Neural progenitor cell (in vitro differentiated cells): ENCODE data around the gene CST9L. TPM values are rescaled to one million over a fixed set of nuclear protein-coding genes. Genes with fewer than 3 reads are reported as not detected.
A peak's percentile ranks its signal among the peaks of the same experiment; 100 is the strongest.
"Not testable (repeated sequence)": the region's sequence is repeated elsewhere in the genome, so short reads cannot be mapped to it uniquely, and the experiment has no call there.

ENCODE experiments used
- DNase-seq: peaks from one replicate; pipeline ENCODE4 v3.0.0-alpha.2; 2016; ENCODE audit warnings: low spot score
- H2AFZ ChIP-seq: fragments of 200-600 bp; sonication (generic); replicated peaks from 2 replicates; pipeline ENCODE4 v1.6.1; 2016; ENCODE audit warnings: antibody characterized with exemption
- H3F3A ChIP-seq: fragments of 200-600 bp; sonication (generic); 2 replicates; pipeline ENCODE4 v1.6.1; 2016; ENCODE audit warnings: antibody characterized with exemption, low read depth
- H3K27ac ChIP-seq: fragments of 200-600 bp; sonication (generic); 2 replicates; pipeline ENCODE4 v1.5.1; 2016; ENCODE audit warnings: mild to moderate bottlenecking
- H3K27me3 ChIP-seq: fragments of 200-600 bp; sonication (generic); 2 replicates; pipeline ENCODE4 v1.6.1; 2016; ENCODE audit warnings: mild to moderate bottlenecking, moderate library complexity
- H3K36me3 ChIP-seq: fragments of 200-600 bp; sonication (generic); 2 replicates; pipeline ENCODE4 v1.5.1; 2016
- H3K4me1 ChIP-seq: fragments of 200-600 bp; sonication (generic); 2 replicates; pipeline ENCODE4 v1.6.1; 2016; ENCODE audit warnings: mixed run types
- H3K4me2 ChIP-seq: fragments of 200-600 bp; sonication (generic); 2 replicates; pipeline ENCODE4 v1.6.1; 2016
- H3K4me3 ChIP-seq: fragments of 200-600 bp; sonication (generic); 2 replicates; pipeline ENCODE4 v1.5.1; 2016
- H3K79me2 ChIP-seq: fragments of 200-600 bp; sonication (generic); 2 replicates; pipeline ENCODE4 v1.6.1; 2016; ENCODE audit warnings: low read depth
- H3K9ac ChIP-seq: fragments of 200-600 bp; sonication (generic); 2 replicates; pipeline ENCODE4 v1.6.1; 2016
- H3K9me3 ChIP-seq: fragments of 200-600 bp; sonication (generic); 2 replicates; pipeline ENCODE4 v1.5.1; 2016; ENCODE audit warnings: low read depth
- H4K20me1 ChIP-seq: fragments of 200-600 bp; sonication (generic); 2 replicates; pipeline ENCODE4 v1.6.1; 2016; ENCODE audit warnings: low read depth
- H3K27ac Mint-ChIP-seq: 3 replicates; pipeline ENCODE4 v1.8.0; 2021; ENCODE audit warnings: mixed read lengths
- H3K27me3 Mint-ChIP-seq: 2 replicates; pipeline ENCODE4 v1.8.0; 2022; ENCODE audit warnings: low read depth, mild to moderate bottlenecking, inconsistent platforms, moderate library complexity, mixed read lengths; ENCODE audit not compliant: insufficient read depth
- H3K36me3 Mint-ChIP-seq: 3 replicates; pipeline ENCODE4 v1.8.0; 2021; ENCODE audit warnings: mixed read lengths
- H3K4me1 Mint-ChIP-seq: 3 replicates; pipeline ENCODE4 v1.8.0; 2021; ENCODE audit warnings: mixed read lengths
- H3K4me3 Mint-ChIP-seq: 3 replicates; pipeline ENCODE4 v1.8.0; 2021; ENCODE audit warnings: mild to moderate bottlenecking, moderate library complexity, mixed read lengths
- H3K9me3 Mint-ChIP-seq: 3 replicates; pipeline ENCODE4 v1.8.0; 2020; ENCODE audit warnings: mixed read lengths
- CTCF ChIP-seq: fragments of 200-600 bp; sonication (generic); IDR thresholded peaks from 2 replicates; pipeline ENCODE4 v1.5.1; 2017; ENCODE audit warnings: antibody characterized with exemption, mild to moderate bottlenecking
- EZH2 ChIP-seq: fragments of 200-600 bp; sonication (generic); IDR thresholded peaks from 2 replicates; pipeline ENCODE4 v1.6.1; 2017; ENCODE audit warnings: antibody characterized with exemption, mild to moderate bottlenecking, moderate library complexity
- EZH2phosphoT487 ChIP-seq: fragments of 200-600 bp; sonication (generic); IDR thresholded peaks from 2 replicates; pipeline ENCODE4 v1.6.1; 2017; ENCODE audit warnings: antibody characterized with exemption
- total RNA-seq: library from RNA; depleted of rRNA; stranded (reverse); fragments of >200 nt; gene quantifications from 2 replicates; pipeline ENCODE4 v1.2.3, GENCODE V29; 2015; ENCODE audit warnings: low replicate concordance

Gene CST9L
- total RNA-seq, 1 donor from 2014 or later, result not detected

GRCh38 chr20:23583526-23583925 lies 15.2 kb upstream of the CST9L start:
- H3K27ac ChIP-seq, result no peak overlapping the region
- no peaks in the 10 kb centered on the region for H3K36me3 Mint-ChIP-seq
- no peak for DNase-seq
- no peak overlapping the region for H3K4me3 ChIP-seq
- no peak overlapping the region for H3K9ac ChIP-seq
- no peak overlapping the region for H3K27ac Mint-ChIP-seq
- no peaks in the 10 kb centered on the region for H3K27me3 ChIP-seq
- H3F3A ChIP-seq, result no peaks in the 10 kb centered on the region
- no peak overlapping the region for H3K4me3 Mint-ChIP-seq
- no peaks in the 10 kb centered on the region for H4K20me1 ChIP-seq
- no peak overlapping the region for H3K4me2 ChIP-seq
- H2AFZ ChIP-seq, result no peak overlapping the region
- no peaks in the 10 kb centered on the region for H3K79me2 ChIP-seq
- peaks cover 5% of the 10 kb centered on the region for H3K27me3 Mint-ChIP-seq
- no peaks in the 10 kb centered on the region for H3K36me3 ChIP-seq
- H3K9me3 Mint-ChIP-seq, result peaks cover 5% of the 10 kb centered on the region
- no peaks in the 10 kb centered on the region for H3K9me3 ChIP-seq
- H3K4me1 ChIP-seq, result no peaks in the 10 kb centered on the region
- peaks cover 1% of the 10 kb centered on the region for H3K4me1 Mint-ChIP-seq
- TF ChIP-seq EZH2 (no peak), EZH2phosphoT487 (no peak), CTCF (no peak)

GRCh38 chr20:23582293-23582692 lies 14.0 kb upstream of the CST9L start:
- H3K9me3 Mint-ChIP-seq, result peaks cover 3% of the 10 kb centered on the region
- H3K27me3 ChIP-seq, result no peaks in the 10 kb centered on the region
- H3K27ac Mint-ChIP-seq, result no peak overlapping the region
- no peak overlapping the region for H3K4me3 ChIP-seq
- no peaks in the 10 kb centered on the region for H3K36me3 ChIP-seq
- H2AFZ ChIP-seq, result peak overlapping the region; percentile 42
- no peaks in the 10 kb centered on the region for H4K20me1 ChIP-seq
- no peaks in the 10 kb centered on the region for H3K79me2 ChIP-seq
- H3K4me3 Mint-ChIP-seq, result no peak overlapping the region
- no peaks in the 10 kb centered on the region for H3F3A ChIP-seq
- DNase-seq, result no peak
- no peaks in the 10 kb centered on the region for H3K4me1 ChIP-seq
- H3K36me3 Mint-ChIP-seq, result no peaks in the 10 kb centered on the region
- H3K27me3 Mint-ChIP-seq, result no peaks in the 10 kb centered on the region
- no peaks in the 10 kb centered on the region for H3K4me1 Mint-ChIP-seq
- H3K9me3 ChIP-seq, result no peaks in the 10 kb centered on the region
- no peak overlapping the region for H3K27ac ChIP-seq
- no peak overlapping the region for H3K4me2 ChIP-seq
- H3K9ac ChIP-seq, result no peak overlapping the region
- no peak for TF ChIP-seq EZH2
- no peak for TF ChIP-seq CTCF
- TF ChIP-seq EZH2phosphoT487, result no peak

GRCh38 chr20:23581833-23582232 lies 13.5 kb upstream of the CST9L start:
- H3K36me3 Mint-ChIP-seq, H3K27me3 Mint-ChIP-seq: not testable (repeated sequence)

GRCh38 chr20:23574977-23575376 lies 6.7 kb upstream of the CST9L start:
- Mint-ChIP-seq H3K9me3 (peaks cover 7% of the 10 kb centered on the region), H3K4me1 (no peaks in the 10 kb centered on the region), H3K27me3 (peaks cover 4% of the 10 kb centered on the region), H3K36me3 (no peaks in the 10 kb centered on the region), H3K27ac (no peak overlapping the region), H3K4me3 (no peak overlapping the region)
- Histone ChIP-seq H3F3A (no peaks in the 10 kb centered on the region), H2AFZ (no peak overlapping the region), H3K36me3 (no peaks in the 10 kb centered on the region), H3K27me3 (no peaks in the 10 kb centered on the region), H3K79me2 (no peaks in the 10 kb centered on the region), H3K4me1 (no peaks in the 10 kb centered on the region), H3K4me3 (no peak overlapping the region), H3K9me3 (peaks cover 5% of the 10 kb centered on the region), H3K9ac (no peak overlapping the region), H4K20me1 (no peaks in the 10 kb centered on the region), H3K4me2 (no peak overlapping the region), H3K27ac (no peak overlapping the region)
- DNase-seq, result no peak
- TF ChIP-seq EZH2phosphoT487 (no peak), CTCF (no peak), EZH2 (no peak)

More at GRCh38 chr20:23581833-23582232, 13.5 kb upstream of the CST9L start:
- H3K79me2 ChIP-seq, DNase-seq, H3K4me1 ChIP-seq, H3K4me2 ChIP-seq, H3K9ac ChIP-seq, H3K9me3 ChIP-seq, H3K4me3 ChIP-seq, H3K27me3 ChIP-seq, H3K36me3 ChIP-seq, H3F3A ChIP-seq, H4K20me1 ChIP-seq, H3K9me3 Mint-ChIP-seq, H3K27ac ChIP-seq, H3K27ac Mint-ChIP-seq, H3K4me3 Mint-ChIP-seq, H3K4me1 Mint-ChIP-seq: not testable (repeated sequence)
- H2AFZ ChIP-seq, result peak overlapping the region; percentile 42
